ENCODE results near the gene SKIC8.

DNA sequence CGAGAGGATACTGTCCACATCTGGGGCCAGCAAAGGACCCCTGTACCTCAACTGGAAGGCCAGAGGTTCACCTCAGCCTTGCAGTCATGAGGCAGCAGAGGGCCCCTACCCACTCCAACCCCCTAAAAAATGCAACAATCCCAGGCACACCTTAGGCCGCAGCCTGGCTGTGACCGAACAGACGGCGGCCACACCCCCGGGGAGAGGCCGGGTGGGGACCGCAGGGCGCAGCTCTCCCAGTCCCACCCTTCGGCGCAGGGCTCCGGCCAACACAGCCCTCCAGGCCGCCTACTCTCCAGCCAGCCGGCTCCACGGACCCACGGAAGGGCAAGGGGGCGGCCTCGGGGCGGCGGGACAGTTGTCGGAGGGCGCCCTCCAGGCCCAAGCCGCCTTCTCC lies 35.5 kb downstream of the SKIC8 start:
- no peak for TF ChIP-seq CTCF (IDR thresholded peaks at IDR 0.05)
- TF ChIP-seq POLR2A (IDR thresholded peaks at IDR 0.05) = no peak
